Right renal pelvis (tissue), 4 donors: ENCODE data around the gene HDAC9. TPM values are rescaled to one million over a fixed set of nuclear protein-coding genes. Genes with fewer than 3 reads are reported as not detected.

Source experiments
- DNase-seq, 4 donors: peaks; one replicate each; pipeline ENCODE4 v3.0.0-alpha.2; 2013; ENCODE audit warnings: low read depth in 4 of 4, low spot score in 3 of 4, missing footprints in 1 of 4
- polyA plus RNA-seq, 4 donors: library from polyadenylated mRNA; unstranded; fragments of 120-200 nt; gene quantifications; one replicate each; pipeline ENCODE4 v1.2.1, GENCODE V29; 2013; ENCODE audit not compliant: insufficient read length in 4 of 4

The HDAC9 gene
- polyA plus RNA-seq, 4 donors = 8.2 to 13.2 (median 11.7) TPM

- DNase-seq = no peak
These were observed 370.9 kb downstream of the HDAC9 start for GRCh38 chr7:18866359-18867036.

GRCh38 chr7:18872344-18872743 is 376.8 kb downstream of the HDAC9 start:
- DNase-seq = no peak

GRCh38 chr7:18873734-18874336 is 378.3 kb downstream of the HDAC9 start:
- no peak for DNase-seq

GRCh38 chr7:18874880-18875279 is 379.3 kb downstream of the HDAC9 start:
- no peak for DNase-seq

- DNase-seq = no peak
These were observed 382.3 kb downstream of the HDAC9 start for GRCh38 chr7:18877874-18878273.

- DNase-seq = no peak
These were observed 391.3 kb downstream of the HDAC9 start for GRCh38 chr7:18886832-18887231.

GRCh38 chr7:18889436-18889835 is 393.9 kb downstream of the HDAC9 start:
- no peak for DNase-seq

GRCh38 chr7:18890134-18890533 is 394.6 kb downstream of the HDAC9 start:
- DNase-seq = no peak

- no peak for DNase-seq
These were observed 395.5 kb downstream of the HDAC9 start for GRCh38 chr7:18890885-18891621.

GRCh38 chr7:18893156-18893555 is 397.6 kb downstream of the HDAC9 start:
- DNase-seq = no peak

- DNase-seq = no peak
These were observed 398.6 kb downstream of the HDAC9 start for GRCh38 chr7:18894155-18894554.

- DNase-seq = no peak
These were observed 399.9 kb downstream of the HDAC9 start for GRCh38 chr7:18895456-18895855.

GRCh38 chr7:18896343-18896975 is 400.9 kb downstream of the HDAC9 start:
- DNase-seq = no peak

- DNase-seq = no peak
These were observed 404.7 kb downstream of the HDAC9 start for GRCh38 chr7:18900236-18900635.

- no peak for DNase-seq
These were observed 405.3 kb downstream of the HDAC9 start for GRCh38 chr7:18900803-18901202.

- DNase-seq = no peak
These were observed 405.8 kb downstream of the HDAC9 start for GRCh38 chr7:18901351-18901750.

- DNase-seq = no peak
These were observed 406.5 kb downstream of the HDAC9 start for GRCh38 chr7:18901982-18902421.

GRCh38 chr7:18902892-18903291 is 407.3 kb downstream of the HDAC9 start:
- DNase-seq = no peak

GRCh38 chr7:18903695-18904094 is 408.1 kb downstream of the HDAC9 start:
- no peak for DNase-seq

- DNase-seq = no peak
These were observed 409.9 kb downstream of the HDAC9 start for GRCh38 chr7:18905316-18905943.

- no peak for DNase-seq
These were observed 411.4 kb downstream of the HDAC9 start for GRCh38 chr7:18906901-18907300.
